ENCODE results near the gene ATP4A. TPM values are rescaled to one million over a fixed set of nuclear protein-coding genes. Genes with fewer than 3 reads are reported as not detected.

The ATP4A gene
- total RNA-seq, 1 donor from 2014 or later: not detected

DNA sequence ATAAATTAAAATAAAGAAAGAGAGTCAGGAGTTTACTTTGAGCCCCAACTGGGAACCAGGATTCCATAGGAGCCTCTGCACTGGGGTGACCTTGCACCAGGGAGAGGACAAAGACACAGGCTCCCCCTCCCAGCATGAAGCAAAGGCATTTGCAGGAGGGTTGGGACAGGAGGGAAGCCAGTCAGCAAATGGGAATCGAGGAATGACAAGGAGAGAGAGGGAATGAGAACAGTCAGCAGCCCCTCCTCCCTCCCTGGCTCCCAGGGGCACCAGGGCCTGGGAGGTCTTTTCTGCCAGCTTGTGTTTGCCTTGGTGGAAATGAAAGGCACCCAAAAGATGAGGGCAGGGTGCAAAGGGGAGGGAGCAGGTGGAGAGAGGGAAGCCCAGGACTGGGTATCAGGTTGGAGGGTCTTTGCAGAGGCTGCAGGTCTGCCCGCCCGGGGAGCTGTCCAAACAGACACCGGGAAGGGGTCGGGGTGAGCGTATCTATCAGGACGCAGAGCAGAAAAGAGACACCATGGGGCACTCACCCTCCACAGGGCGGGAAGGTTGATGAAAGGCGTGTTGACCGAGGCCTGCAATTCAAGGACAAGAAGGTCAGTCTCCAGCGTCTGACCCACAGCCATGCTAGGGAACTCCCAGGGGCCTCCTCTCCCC, 39.1 kb downstream of the ATP4A start:
- no peak for DNase-seq (ENCODE audit: low spot score)

DNA sequence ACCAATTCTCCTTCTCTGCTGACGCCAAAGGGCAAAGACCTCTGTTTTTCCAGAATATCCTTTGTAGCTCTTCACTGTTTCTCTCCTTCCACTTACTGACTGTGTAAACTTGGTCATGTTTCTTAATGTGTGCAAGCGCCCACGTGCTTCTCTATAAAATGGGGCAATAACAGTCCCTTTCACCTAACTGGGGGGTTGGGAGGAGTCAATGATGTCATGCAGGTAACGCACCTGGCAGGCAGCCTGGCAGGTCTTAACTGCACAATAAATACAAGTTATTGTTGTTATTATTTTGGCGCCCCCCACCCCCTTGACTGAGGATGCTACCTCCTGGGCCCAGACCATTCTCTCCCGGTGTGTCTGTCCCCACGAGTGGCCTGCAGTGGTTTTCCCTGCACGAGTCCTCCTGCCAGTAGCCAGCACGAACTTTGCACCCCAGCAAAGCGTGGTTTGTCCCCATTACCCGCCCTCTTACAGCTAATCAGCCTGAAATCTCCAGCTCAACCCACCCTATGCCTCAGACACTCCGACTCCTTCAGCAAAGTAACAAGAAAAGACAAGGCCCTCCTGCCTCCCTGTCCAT, 40.6 kb downstream of the ATP4A start:
- DNase-seq (ENCODE audit: low spot score): no peak

- no peak for DNase-seq (ENCODE audit: low spot score)
These were observed 42.2 kb downstream of the ATP4A start for GRCh38 chr19:35521124-35521743.

DNA sequence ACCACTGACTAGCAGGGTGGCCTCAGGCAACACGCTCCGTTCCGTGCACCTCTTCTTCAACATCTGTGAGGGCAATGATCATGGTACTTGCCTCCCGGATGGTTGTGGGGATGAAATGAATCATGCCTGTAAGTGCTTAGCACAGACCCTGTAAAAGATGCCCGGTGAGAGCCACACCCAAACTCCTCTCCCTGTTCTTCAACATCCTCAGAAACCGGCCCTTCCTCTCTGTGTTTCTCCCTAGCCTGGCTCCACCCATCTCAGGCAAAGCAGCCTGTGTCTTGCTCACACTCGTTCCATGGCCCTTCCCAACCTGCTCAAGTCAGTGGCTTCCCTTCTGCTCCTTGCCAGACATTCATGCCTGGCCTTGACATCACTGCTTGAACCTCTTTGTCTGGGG, 44.2 kb downstream of the ATP4A start:
- DNase-seq (ENCODE audit: low spot score): no peak

GRCh38 chr19:35518313-35518712, 45.1 kb downstream of the ATP4A start:
- DNase-seq (ENCODE audit: low spot score): no peak

DNA sequence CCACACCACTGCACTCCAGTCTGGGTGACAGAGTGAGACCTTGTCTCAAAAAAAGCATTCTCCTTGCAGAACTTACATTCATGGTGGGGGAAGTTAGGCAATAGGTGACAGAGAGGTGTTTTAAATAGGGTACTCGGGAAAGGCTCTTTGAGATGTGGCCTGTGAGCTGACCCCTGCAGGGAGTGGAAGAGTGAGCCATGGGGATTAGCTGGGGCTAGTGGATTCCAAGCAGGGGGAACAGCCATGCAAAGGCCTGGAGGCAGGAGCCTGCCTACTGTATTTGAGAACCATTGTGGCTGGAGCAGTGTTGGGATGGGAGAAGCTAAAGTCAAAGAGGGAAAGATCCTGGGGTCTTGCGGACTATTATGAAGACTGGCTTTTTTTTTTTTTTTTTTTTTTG, 46.1 kb downstream of the ATP4A start:
- no peak for DNase-seq (ENCODE audit: low spot score)

DNA sequence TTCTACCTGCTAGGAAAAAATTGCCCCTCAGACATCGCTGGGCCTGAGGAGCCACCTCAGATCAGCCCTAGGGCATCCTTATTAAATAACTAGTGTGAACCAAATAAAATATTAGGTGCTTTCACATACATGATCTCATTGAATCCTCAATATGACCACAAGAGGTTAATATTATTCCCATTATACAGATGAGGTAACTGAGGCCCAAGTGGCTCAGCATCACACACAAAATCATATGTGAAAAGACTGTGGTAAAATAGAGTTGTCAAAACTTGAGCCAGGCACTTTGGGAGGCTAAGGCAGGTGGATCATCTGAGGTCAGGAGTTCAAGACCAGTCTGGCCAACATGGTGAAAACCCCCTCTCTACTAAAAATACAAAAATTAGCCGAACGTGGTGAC, 47.1 kb downstream of the ATP4A start:
- no peak for DNase-seq (ENCODE audit: low spot score)

DNA sequence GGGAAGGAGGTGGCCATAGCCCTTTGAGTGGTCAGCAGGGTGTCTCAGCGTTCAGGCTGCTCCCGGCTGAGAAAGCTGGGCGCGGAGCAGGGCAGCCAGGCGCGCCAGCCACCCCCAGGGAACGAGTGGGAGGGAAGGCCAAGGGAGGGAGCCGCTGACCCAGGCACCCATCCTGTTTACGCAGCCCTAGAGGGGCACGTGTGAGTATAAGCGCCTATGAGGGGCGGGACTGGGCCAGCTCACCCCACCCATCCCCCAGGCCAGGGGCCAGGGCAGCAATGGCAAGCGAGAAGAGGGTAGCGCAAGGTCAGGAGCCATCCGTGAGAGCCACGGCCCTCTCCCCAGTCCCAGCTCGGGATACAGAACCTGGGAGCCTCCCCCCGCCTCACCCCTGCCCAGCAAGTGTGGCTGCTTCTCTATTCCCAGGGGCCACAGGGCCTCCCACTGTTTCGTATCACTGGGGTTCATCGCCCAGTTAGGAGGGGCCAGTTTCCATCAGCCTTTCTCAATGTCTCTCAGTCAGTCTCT, 49.1 kb downstream of the ATP4A start:
- DNase-seq (ENCODE audit: low spot score): no peak

- no peak for DNase-seq (ENCODE audit: low spot score)
These were observed 49.7 kb downstream of the ATP4A start, which contains the start of gene DMKN for GRCh38 chr19:35513628-35514281. Gene DMKN, minus strand, starts transcription at chr19:35513649. Its CDS starts 174 bp downstream, at chr19:35513475.

DNA sequence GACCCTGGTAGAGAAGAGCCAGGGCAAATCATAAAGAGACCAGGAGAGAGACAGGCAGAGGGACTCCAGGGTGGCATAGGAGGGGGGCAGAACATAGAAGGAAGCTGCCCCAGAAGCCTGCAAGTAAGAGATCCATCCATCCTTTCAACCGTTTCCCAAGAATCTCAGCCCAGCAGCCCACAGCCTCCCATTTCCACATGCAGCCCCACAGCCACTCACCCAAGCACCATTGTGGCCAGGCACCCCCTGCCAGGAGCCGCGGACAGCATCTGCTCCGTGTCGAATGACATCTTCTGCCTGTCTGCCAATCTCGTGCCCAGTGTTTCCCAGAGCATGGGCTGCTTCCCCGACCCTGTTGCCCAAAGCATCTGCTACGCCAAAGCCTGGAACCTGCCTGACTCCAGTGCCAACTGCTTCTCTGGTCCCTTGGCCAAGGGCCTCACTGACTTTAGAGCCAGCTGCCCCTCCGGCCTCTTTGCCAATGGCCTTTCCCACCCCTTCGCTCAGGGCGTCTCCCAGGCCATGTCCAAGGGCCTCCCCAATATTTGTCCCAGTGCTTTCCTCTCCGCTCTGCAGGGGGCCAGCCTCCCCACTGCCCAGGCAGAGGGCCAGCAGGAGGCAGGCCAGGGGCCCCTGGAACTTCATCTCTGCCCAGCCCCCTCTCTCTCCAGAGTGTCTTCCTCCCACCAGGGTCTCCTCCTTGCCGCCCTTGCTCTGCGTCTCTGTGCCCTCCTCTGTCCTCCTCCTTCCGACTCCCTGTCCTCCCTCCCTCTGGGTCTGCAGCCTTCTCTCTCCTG, 50.4 kb downstream of the ATP4A start:
- DNase-seq (ENCODE audit: low spot score): no peak

- DNase-seq (ENCODE audit: low spot score): no peak
These were observed 52.1 kb downstream of the ATP4A start for GRCh38 chr19:35511337-35511736.

DNA sequence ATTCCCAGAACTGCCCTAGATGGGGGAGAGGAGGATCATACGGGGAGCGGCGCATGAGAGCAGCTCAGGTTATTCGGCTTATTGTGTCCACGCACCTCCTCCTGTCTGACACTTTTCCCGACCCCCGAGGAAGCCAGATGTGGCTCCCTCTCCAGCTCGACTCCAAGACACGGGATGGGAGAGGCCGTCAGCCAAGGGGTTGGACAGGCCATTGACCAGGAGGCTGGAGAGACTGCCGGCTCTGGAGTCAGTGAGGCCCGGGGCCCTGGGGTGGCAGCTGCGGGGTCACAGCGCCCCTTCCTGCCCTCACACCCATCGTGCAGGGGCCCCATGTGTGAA, 52.9 kb downstream of the ATP4A start:
- DNase-seq (ENCODE audit: low spot score): no peak

- peak; percentile 67 for DNase-seq (ENCODE audit: low spot score)
These were observed 53.4 kb downstream of the ATP4A start for GRCh38 chr19:35509861-35510625.

GRCh38 chr19:35509018-35509652, 54.3 kb downstream of the ATP4A start:
- peak; percentile 26 for DNase-seq (ENCODE audit: low spot score)

GRCh38 chr19:35508129-35508528, 55.3 kb downstream of the ATP4A start:
- no peak for DNase-seq (ENCODE audit: low spot score)

- DNase-seq (ENCODE audit: low spot score): no peak
These were observed 55.9 kb downstream of the ATP4A start for GRCh38 chr19:35507561-35507960.

- DNase-seq (ENCODE audit: low spot score): no peak
These were observed 57.4 kb downstream of the ATP4A start for GRCh38 chr19:35506011-35506410.

DNA sequence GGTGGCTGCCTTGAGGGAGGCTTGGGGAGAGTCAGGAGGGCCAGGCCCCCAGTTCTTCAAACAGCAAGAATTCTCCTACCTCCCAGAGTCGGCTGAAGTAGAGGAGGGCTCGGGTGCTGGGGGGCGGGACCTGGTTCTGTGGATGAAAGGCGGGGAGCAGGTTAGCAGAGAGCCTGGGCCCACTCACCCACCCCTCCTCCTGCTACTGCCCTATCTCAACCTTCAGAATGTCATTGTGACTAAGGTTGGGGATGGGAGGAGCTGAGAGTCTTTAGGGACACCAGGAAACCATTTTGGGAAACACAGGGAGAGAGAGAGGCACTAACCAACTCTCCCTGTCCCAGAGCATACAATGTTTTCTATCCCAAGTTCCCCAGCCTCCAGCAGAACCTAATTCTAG, 60.7 kb downstream of the ATP4A start:
- DNase-seq (ENCODE audit: low spot score): no peak

DNA sequence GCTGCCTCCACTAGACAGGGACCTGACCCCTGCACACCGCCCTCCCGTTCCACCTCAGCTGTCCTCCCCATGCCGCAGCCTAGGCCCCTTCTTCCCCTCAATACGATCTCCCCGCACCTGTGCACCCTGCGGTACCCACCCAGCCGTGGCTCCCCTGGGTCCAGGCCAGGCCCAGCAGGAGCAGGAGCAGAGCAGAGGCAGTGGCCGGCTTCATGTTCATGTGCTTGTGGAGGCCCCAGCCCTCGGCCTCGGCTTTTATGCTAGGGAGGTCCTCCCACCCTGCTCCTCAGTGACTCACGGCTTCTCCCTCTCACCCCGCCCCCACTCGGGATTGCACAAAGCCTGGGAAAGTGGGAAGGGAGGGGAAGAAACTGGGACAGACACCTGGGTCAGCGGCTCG, 61.8 kb downstream of the ATP4A start:
- DNase-seq (ENCODE audit: low spot score): no peak

GRCh38 chr19:35500611-35501010, 62.8 kb downstream of the ATP4A start:
- DNase-seq (ENCODE audit: low spot score): no peak
